HG03025 (cell line): ENCODE results near the gene SPATA31A3.
"Not testable (repeated sequence)": the region's sequence is repeated elsewhere in the genome, so short reads cannot be mapped to it uniquely, and the experiment has no call there.

ENCODE experiments used
- ATAC-seq: cut with Tn5 transposase; IDR thresholded peaks from one replicate; pipeline ENCODE4 v1.9.1; 2021; ENCODE audit warnings: mild to moderate bottlenecking, moderate library complexity; ENCODE audit not compliant: unreplicated experiment, low FRiP score

The SPATA31A3 gene

DNA sequence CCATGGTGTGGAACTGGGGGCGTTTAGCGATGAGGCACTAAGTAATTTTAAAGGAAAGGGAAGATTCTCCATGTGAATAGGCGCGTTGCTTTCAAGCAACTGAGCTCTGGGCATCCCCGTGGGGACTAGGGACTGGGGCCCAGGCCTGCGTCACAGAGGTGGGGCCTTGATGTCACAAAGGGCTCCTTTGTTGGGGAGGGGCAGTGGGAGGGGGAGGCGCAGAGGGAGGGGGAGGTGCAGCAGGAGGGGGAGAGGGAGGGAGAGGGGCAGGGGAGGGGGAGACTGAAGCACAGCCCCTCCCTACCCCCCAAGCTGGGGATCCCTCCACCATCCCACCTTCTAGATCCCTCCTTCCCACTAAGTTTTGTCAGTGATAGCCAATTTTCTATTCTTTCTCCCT is at the start of gene SPATA31A3:
SPATA31A3 (minus strand) TSS at position 101 of the 400 bp plus-strand sequence; CDS start at position 72, 29 bp downstream.
- not testable (repeated sequence) for ATAC-seq

DNA sequence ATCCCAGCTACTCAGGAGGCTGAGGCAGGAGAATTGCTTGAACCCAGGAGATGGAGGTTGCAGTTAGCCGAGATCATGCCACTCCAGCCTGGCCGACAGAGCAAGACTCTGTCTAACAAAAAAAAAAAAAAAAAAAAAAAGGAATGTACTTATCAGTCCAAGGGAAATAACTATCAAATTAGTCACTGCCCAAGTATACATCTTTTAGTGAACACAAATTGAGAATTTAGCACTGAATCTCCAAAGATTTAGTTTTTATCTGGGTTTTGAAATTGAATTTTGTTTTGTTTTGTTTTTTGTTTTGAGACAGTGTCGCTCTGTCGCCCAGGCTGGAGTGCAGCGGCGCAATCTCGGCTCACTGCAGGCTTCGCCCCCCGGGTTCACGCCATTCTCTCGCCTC is 39.8 kb downstream of the SPATA31A3 start:
- not testable (repeated sequence) for ATAC-seq

DNA sequence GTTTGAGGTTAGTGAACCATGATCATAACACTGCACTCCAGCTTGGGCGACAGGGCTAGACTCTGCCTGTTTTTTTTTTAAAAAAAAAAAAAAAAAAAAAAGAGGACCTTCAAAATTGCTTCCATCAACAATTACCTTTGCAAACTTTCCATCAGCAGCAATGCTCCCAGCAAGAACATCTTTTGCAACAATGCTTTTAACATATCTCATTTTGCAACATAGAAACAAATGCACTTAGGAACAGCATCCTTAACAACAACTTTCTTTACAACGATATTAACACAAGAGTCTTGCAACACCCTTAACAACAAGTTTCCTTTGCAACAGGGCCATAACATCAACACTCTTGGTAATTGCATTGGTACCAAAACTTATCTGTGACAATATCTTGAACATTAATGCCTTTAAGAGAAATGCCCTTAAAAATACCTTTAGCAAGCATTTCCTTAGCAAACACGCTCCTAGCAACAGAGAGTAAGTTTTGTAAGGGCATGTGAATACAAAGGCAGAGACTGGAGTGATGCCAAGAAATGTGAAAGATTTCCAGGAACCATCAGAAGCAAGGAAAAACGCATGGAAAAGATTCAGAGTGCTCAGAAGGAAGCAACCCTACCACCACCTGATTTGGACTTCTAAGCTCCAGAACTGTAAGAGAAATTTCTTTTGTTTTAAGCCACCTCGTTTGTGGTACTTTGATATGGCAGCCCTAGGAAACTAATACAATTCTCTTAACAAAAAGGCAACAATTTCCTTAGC is 49.8 kb downstream of the SPATA31A3 start:
- not testable (repeated sequence) for ATAC-seq

DNA sequence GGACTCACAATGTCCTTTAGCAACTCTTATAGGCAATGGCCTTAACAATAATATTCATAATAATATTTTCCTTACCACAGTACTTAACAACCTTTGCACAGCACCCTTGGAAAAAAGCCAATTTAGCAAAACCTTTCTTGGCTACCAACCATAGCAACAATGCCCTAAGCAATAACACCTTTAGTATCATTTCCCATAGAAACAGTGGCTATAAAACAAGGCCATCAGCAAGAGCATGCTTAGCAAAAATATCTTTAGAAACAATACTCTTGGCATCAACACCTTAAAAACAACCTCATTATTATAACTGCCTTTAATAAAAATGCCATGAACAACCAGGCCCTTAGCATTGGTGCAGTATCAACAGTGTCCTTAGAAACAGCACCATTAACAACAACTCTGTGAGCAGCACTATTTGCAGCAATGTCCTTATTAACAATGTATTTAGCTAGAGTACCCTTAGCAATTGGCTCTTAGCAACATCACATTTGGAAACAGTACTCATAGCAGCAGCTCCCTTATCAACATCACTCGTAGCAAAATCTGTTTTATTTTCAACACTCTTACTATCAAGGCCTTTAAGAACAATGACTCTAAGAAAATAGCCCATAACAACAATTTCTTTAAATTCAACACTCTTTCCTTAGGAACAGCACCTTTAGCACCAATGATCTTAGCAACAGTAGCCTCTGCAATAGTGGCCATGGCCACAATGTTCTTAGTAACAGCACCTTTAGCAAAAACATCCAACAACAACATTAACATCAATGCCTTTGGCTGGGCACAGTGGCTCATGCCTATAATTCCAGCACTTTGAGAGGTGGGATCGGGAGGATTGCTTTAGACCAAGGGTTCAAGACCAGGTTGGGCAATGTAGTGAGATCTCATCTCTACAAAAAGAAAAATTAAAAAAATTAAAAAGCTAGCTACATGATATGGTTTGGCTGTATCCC is 52.2 kb downstream of the SPATA31A3 start:
- not testable (repeated sequence) for ATAC-seq

DNA sequence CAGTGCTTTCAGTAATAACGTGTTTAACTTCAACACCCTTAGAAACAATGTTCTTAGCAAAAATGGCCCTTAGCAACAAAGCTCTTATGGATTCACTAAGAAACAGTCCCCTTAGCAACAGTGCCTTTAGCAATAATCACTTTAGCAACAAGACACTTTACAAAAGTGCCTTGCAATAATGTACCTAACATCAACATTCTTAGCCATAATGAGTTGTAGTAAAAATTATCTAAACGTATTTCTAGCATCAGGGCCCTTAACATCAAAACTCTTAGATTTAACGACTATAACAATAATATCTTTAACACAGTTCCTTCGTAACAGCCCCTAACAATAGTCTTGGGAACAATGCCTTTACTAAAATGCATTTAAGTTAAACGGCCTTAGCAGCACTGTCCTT is 54.0 kb downstream of the SPATA31A3 start:
- not testable (repeated sequence) for ATAC-seq

DNA sequence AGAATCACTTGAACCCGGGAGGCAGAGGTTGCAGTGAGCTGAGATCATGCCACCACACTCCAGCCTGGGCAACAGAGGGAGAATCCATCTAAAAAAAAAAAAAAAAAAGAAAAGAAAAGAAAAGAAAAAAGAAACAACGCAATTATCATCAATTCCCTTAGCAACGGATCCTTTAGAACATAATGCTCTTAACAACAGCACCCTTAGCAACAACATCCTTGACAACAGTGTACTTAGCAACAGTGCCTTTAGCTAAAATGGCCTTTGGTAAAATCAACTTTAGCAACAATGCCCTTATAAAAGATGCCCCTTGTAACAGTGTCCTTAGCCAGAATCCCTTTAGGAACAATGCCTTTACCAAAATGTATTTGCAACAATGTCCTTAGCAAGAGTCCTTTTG is 54.7 kb downstream of the SPATA31A3 start:
- ATAC-seq = not testable (repeated sequence)
